GM21619 (cell line): Measurements from ENCODE around the gene GCSAML.
"Not testable (repeated sequence)": the region's sequence is repeated elsewhere in the genome, so short reads cannot be mapped to it uniquely, and the experiment has no call there.

Experiments used
- ATAC-seq: cut with Tn5 transposase; IDR thresholded peaks from one replicate; pipeline ENCODE4 v1.9.1; 2021; ENCODE audit not compliant: unreplicated experiment

GCSAML gene

GRCh38 chr1:247548769-247549182 lies at the start of gene GCSAML:
Gene GCSAML, plus strand, starts transcription at chr1:247549134. Its CDS starts 58 bp downstream, at chr1:247549192.
- ATAC-seq: no peak

GRCh38 chr1:247500865-247501264 lies 48.1 kb upstream of the GCSAML start:
- no peak for ATAC-seq

- ATAC-seq: no peak
Measured at GRCh38 chr1:247506831-247507230, 42.1 kb upstream of the GCSAML start.

DNA sequence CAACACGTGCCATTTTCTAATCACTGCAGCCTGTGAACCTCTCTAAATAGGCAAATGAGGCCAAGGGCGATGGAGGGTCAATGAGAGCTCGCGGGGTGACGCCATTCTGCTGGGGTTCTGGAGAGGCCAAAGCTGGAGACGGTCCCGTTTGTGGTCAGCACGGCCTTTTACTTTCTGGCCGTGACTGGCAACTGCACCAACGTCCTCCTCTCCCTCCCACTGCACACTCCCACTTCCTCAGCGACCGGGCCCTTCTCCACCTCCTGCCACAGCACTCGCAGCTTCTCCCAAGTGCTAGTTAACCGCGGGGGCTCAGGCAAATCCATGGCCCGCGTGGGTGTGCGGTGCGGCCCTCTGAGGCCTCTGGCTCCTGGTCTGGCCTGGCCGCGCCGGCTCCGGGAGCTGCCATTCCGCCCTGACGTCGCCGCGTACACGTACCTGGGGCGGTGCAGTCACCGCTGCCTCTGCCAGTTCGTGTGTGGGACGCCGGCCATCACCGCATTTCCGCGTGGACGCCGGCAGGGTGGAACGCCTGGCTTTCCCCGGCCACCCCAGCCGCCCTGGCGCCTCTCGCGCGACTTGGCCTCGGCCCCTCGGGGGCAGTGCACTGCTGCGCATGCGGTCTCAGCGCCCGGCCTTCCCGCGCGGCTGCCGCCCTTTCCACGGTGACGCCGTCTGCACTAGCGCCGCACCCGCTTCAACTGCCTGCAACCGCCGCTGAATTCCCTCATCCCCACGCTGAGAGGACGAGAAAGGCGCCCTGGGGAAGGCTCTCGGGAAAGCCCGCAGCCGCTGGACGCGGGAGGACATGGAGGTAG lies 30.9 kb upstream of the GCSAML start:
- ATAC-seq: no peak

- ATAC-seq: no peak
Measured at GRCh38 chr1:247518613-247518891, 30.4 kb upstream of the GCSAML start.

- not testable (repeated sequence) for ATAC-seq
Measured at GRCh38 chr1:247521886-247522285, 27.0 kb upstream of the GCSAML start.

DNA sequence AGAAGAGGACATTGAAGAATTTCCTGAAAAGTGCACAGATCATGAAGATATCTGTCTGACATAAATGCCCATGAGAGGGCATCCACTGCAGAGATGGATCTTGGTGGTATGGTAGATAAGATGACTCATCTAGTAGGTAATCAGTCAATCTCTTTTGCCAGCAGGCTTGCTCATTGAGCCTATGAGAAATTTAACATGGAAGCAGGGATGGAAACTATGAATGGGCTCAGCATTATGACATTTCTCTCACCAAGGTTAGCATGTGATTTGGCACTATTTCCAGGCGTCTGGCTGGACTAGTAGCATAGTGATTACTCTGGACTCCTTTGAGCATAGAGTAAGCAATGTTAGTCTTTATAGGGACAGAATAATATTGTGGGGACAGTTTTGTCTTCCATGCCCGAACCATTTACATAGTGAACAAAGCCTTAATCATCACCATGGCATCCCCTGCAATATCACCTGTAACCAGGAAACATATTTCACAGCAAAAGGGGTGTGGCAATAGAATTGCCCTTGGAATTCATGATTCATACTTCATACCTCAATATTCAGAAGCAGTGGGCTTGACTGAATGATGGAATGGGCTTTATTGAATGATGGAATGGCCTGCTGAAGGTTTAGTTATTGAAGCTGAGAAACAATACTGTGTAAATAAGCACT lies 20.0 kb upstream of the GCSAML start:
- ATAC-seq: no peak

DNA sequence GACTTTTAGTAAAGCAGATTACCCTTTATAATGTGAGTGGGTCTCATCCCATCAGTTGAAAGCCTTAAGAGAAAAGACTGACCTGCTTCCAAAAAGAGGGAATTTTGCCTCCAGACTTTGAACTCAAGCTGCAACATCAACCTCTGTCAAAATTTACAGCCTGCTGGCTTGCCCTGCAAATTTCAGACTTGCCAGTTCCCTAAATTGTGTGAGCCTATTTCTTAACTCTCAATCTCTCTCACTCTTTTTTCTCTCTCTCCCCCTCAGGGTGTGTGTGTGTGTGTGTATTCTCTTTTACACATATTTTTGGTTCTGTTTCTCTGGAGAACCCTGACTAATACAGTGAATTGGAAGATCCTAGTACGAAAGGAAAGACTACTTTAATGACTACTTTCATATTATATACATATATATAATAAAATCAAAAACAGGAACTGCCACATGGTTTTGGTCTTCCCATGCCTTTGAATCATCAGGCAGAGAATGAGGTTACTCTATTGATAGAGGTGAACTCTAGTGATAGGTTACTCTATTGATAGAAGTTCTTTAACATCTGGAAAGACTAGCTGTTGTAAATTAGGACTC lies 19.1 kb upstream of the GCSAML start:
- no peak for ATAC-seq

- no peak for ATAC-seq
Measured at GRCh38 chr1:247530785-247531184, 18.1 kb upstream of the GCSAML start.

GRCh38 chr1:247531937-247532336 lies 17.0 kb upstream of the GCSAML start:
- ATAC-seq: no peak

DNA sequence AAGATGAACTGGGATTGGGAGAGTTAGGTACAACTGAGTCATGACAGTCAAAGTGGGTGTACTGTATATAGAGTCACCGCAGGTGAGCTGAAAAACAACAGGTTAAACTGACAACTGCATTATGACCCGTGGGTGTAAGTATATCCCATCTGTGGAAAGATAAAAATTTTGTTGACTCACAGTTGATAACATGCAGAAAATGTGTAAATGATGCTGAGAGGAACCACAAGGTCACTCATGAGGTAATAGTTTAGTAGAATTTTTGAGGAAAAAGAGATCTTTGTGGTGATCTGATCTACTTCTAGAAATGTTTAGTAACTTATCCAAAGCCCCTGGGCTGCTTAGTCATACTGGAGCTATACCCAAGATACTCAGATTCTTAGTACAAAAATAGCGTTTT lies 13.5 kb upstream of the GCSAML start:
- ATAC-seq: no peak

DNA sequence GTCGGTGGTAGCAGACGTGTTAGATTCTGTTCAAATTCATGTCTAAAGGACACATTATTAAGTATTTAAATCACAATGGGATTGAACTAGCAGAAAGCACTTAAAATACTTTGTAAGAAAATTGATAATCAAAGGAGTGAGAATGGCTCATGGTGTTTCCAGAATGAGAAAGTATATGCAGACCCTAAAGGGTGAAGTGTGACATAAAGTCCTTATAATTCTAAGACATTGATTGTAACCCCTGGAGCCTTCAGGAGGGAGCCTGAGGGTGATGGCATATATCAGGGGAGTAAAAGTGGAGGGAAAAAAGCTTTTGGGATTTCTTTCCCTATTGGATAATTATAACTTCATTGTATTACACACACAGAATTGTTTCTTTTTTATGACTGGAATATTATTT lies 12.6 kb upstream of the GCSAML start, which contains the start of gene OR2C3:
OR2C3 (minus strand) TSS at position 101 of the 400 bp plus-strand sequence. CDS start 3,929 bp downstream, outside the sequence.
- ATAC-seq: no peak

GRCh38 chr1:247538561-247538960 lies 10.4 kb upstream of the GCSAML start:
- ATAC-seq: no peak

GRCh38 chr1:247539215-247539614 lies 9.7 kb upstream of the GCSAML start:
- no peak for ATAC-seq

- no peak for ATAC-seq
Measured at GRCh38 chr1:247540581-247540980, 8.4 kb upstream of the GCSAML start.

DNA sequence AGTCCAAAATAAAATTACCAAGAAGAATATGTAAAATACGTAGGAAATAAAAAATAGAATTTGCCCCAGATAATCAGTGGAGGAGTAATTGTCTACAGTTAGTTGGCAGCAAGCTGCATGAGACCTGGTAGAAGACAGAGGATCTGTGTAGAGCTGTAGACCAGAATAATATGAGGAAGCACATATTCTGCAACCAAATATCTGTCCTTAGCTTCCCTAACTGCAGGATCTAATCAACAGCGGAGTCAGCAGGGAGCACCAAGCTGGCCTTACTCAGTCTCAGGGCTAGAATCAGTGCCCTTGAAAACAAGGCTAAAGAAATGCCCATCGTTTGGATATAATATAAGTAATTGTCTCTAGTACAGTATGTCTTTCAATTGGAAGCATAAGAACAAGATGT lies 6.1 kb upstream of the GCSAML start:
- ATAC-seq: no peak

DNA sequence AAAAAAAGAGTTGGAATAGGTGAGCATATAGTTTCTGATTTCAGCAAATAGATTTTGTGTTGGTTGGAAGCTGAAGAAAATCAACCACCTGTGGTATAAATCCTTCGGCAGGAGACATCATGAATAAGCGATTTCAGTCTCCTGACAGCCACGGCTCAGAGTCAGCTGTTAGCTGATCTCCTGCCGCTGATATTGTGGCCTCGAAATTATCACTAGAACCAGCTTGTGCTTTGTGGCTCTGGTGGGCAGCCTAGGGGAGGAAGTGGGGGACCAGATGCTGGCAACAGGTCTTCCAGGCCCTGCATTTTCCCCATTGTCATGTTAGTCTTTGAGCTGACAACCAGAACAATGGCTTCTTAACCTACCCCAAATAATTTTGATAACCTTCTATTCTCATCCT lies 842 bp upstream of the GCSAML start:
- no peak for ATAC-seq

GRCh38 chr1:247551721-247552120 lies 2.8 kb downstream of the GCSAML start:
- no peak for ATAC-seq

- ATAC-seq: no peak
Measured at GRCh38 chr1:247552231-247552630, 3.3 kb downstream of the GCSAML start.

- no peak for ATAC-seq
Measured at GRCh38 chr1:247557926-247558674, 9.2 kb downstream of the GCSAML start.

- ATAC-seq: no peak
Measured at GRCh38 chr1:247561711-247562110, 12.8 kb downstream of the GCSAML start.
